LNCaP clone FGC (cell line): ENCODE results near the gene SEMA3C.

ENCODE experiments used
- DNase-seq: peaks from one replicate; pipeline ENCODE4 v3.0.0-alpha.2; 2011; ENCODE audit warnings: low read depth
- H3K4me3 ChIP-seq: 2 replicates; pipeline ENCODE4 v1.5.1; 2011; ENCODE audit warnings: mild to moderate bottlenecking, low read depth, low read length, control low read depth
- CTCF ChIP-seq: IDR thresholded peaks from 2 replicates; pipeline ENCODE4 v1.5.1; 2012; ENCODE audit warnings: mild to moderate bottlenecking; ENCODE audit not compliant: control insufficient read depth, insufficient read depth; ENCODE audit errors: extremely low read depth

Gene SEMA3C

GRCh38 chr7:80833289-80834268 lies 85.3 kb downstream of the SEMA3C start:
- TF ChIP-seq CTCF = no peak
- DNase-seq = no peak
- H3K4me3 ChIP-seq = no peak overlapping the region

DNA sequence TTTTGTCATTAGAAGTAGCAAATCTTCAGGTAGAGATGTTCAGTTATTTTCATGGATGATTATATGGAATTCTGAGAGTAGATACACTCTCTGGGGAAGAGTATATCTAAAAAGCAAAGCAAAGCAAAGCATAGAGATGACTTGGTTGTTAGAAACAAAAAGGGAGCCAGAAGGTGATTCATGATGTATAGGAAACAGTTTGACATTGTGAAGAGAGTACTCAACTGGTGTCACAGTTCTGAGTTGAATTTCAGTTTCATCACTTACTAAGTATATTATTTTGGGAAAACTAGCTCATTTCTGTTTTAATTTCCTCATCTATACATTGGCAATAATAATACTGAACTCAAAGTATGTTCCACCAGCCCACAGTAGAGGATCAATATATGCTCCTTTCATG lies 86.8 kb downstream of the SEMA3C start:
- no peak for DNase-seq
- H3K4me3 ChIP-seq = no peak overlapping the region
- TF ChIP-seq CTCF = no peak

- no peak for TF ChIP-seq CTCF
- no peak for DNase-seq
- H3K4me3 ChIP-seq = no peak overlapping the region
Measured at GRCh38 chr7:80830584-80831285, 88.1 kb downstream of the SEMA3C start.

GRCh38 chr7:80830010-80830409 lies 88.8 kb downstream of the SEMA3C start:
- no peak for DNase-seq
- TF ChIP-seq CTCF = no peak
- H3K4me3 ChIP-seq = no peak overlapping the region

GRCh38 chr7:80829527-80829926 lies 89.3 kb downstream of the SEMA3C start:
- no peak for DNase-seq
- no peak for TF ChIP-seq CTCF
- no peak overlapping the region for H3K4me3 ChIP-seq

DNA sequence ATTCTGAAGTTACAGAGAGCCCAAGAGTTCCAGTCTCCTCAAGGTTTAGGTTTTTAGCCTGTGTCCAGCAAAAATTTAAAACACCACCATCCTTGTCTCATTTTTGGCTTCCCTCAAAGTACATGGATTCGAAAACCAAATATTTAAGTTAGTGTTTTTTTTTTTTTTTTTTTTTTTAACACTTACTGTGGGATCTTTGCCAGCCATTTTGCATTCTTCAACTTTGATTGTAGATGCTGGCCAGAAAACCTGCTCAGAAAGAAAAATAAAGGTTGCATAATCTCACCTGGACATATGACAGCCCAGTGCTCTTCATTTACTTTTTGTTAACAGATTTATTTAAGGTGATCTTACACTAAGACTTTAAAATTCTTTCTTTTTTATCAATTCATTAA lies 91.6 kb downstream of the SEMA3C start:
- peak; percentile 74 for DNase-seq
- TF ChIP-seq CTCF = no peak

More for the DNA sequence above, 91.6 kb downstream of the SEMA3C start:
- H3K4me3 ChIP-seq = no peak overlapping the region
